Endothelial cell of umbilical vein (primary cell): ENCODE measurements around the gene CPNE7.

ENCODE experiments used
- CTCF ChIP-seq, 2 donors: IDR thresholded peaks; 1 replicate in 1 of 2; 2 replicates in 1 of 2; pipeline ENCODE4 v1.5.1; 2011; ENCODE audit warnings: low read length in 2 of 2, mild to moderate bottlenecking in 2 of 2, moderate library complexity in 2 of 2, control low read depth in 1 of 2, inconsistent platforms in 1 of 2, low read depth in 1 of 2; ENCODE audit not compliant: insufficient read depth in 1 of 2; ENCODE audit errors: extremely low read depth in 1 of 2
- EZH2 ChIP-seq: IDR thresholded peaks from 2 replicates; pipeline ENCODE4 v1.6.1; 2012; ENCODE audit warnings: borderline replicate concordance, low read depth, mild to moderate bottlenecking, moderate library complexity, low read length, inconsistent platforms; ENCODE audit not compliant: severe bottlenecking
- FOS ChIP-seq: IDR thresholded peaks from 2 replicates; pipeline ENCODE4 v1.6.1; 2011; ENCODE audit warnings: mild to moderate bottlenecking, low read length, moderate library complexity, borderline replicate concordance; ENCODE audit not compliant: insufficient read depth
- MAX ChIP-seq: IDR thresholded peaks from 2 replicates; pipeline ENCODE4 v1.6.1; 2011; ENCODE audit not compliant: insufficient read depth, insufficient read length
- MYC ChIP-seq: IDR thresholded peaks from one replicate; pipeline ENCODE4 v1.6.1; 2011; ENCODE audit warnings: mild to moderate bottlenecking, low read depth, low read length
- POLR2A ChIP-seq: IDR thresholded peaks from 2 replicates; pipeline ENCODE4 v1.6.1; 2012; ENCODE audit warnings: low read depth, mild to moderate bottlenecking, control low read depth, low read length
- POLR2AphosphoS5 ChIP-seq: IDR thresholded peaks from 2 replicates; pipeline ENCODE4 v1.6.1; 2012; ENCODE audit warnings: low read depth, mild to moderate bottlenecking, control low read depth, low read length, moderate library complexity; ENCODE audit not compliant: insufficient read depth

- TF ChIP-seq CTCF (IDR thresholded peaks at IDR 0.05; ENCODE audit: extremely low read depth in 1 of 2, insufficient read depth in 1 of 2, low read depth in 1 of 2, low read length in 2 of 2) = no peak
- no peak for TF ChIP-seq POLR2A
- no peak for TF ChIP-seq EZH2
- TF ChIP-seq MAX = no peak
- TF ChIP-seq FOS = no peak
- no peak for TF ChIP-seq POLR2AphosphoS5
- TF ChIP-seq MYC = no peak
These were observed 1.5 kb upstream of the CPNE7 start for GRCh38 chr16:89573826-89574680.
